GM21528 (cell line): ENCODE results near the gene ALKBH4.
"Not testable (repeated sequence)": the region's sequence is repeated elsewhere in the genome, so short reads cannot be mapped to it uniquely, and the experiment has no call there.

Source experiments
- ATAC-seq: cut with Tn5 transposase; IDR thresholded peaks from one replicate; pipeline ENCODE4 v1.9.1; 2021; ENCODE audit warnings: mild to moderate bottlenecking, moderate library complexity; ENCODE audit not compliant: unreplicated experiment, low FRiP score

The ALKBH4 gene

GRCh38 chr7:102464577-102465280 is at the start of gene ALKBH4, which contains the start of gene LRWD1:
Gene ALKBH4, minus strand, starts transcription at chr7:102464863. Its CDS starts 27 bp downstream, at chr7:102464836.
Gene LRWD1, plus strand, starts transcription at chr7:102464984. Its CDS starts 97 bp downstream, at chr7:102465081.
- peak; percentile 74 for ATAC-seq

- ATAC-seq, result not testable (repeated sequence)
Observed at GRCh38 chr7:102512642-102513221, 48.1 kb upstream of the ALKBH4 start.

- peak; percentile 31 for ATAC-seq
Observed at GRCh38 chr7:102511860-102512522, 47.3 kb upstream of the ALKBH4 start.

GRCh38 chr7:102510575-102510974 is 45.9 kb upstream of the ALKBH4 start:
- not testable (repeated sequence) for ATAC-seq

- ATAC-seq, result not testable (repeated sequence)
Observed at GRCh38 chr7:102507410-102508088, 42.9 kb upstream of the ALKBH4 start.

- ATAC-seq, result not testable (repeated sequence)
Observed at GRCh38 chr7:102505298-102506185, 40.9 kb upstream of the ALKBH4 start.

GRCh38 chr7:102503141-102503540 is 38.5 kb upstream of the ALKBH4 start:
- ATAC-seq, result not testable (repeated sequence)

GRCh38 chr7:102498321-102498720 is 33.7 kb upstream of the ALKBH4 start:
- ATAC-seq, result not testable (repeated sequence)

- not testable (repeated sequence) for ATAC-seq
Observed at GRCh38 chr7:102497308-102497707, 32.6 kb upstream of the ALKBH4 start.

- ATAC-seq, result not testable (repeated sequence)
Observed at GRCh38 chr7:102496861-102497260, 32.2 kb upstream of the ALKBH4 start.

- peak; percentile 51 for ATAC-seq
Observed at GRCh38 chr7:102494473-102495149, 29.9 kb upstream of the ALKBH4 start.

- peak; percentile 0 for ATAC-seq
Observed at GRCh38 chr7:102494026-102494425, 29.4 kb upstream of the ALKBH4 start.

- ATAC-seq, result not testable (repeated sequence)
Observed at GRCh38 chr7:102493220-102493935, 28.7 kb upstream of the ALKBH4 start.

GRCh38 chr7:102490529-102491075 is 25.9 kb upstream of the ALKBH4 start:
- peak; percentile 41 for ATAC-seq

- ATAC-seq, result not testable (repeated sequence)
Observed at GRCh38 chr7:102484317-102484716, 19.7 kb upstream of the ALKBH4 start.

- not testable (repeated sequence) for ATAC-seq
Observed at GRCh38 chr7:102481962-102482361, 17.3 kb upstream of the ALKBH4 start.

- ATAC-seq, result not testable (repeated sequence)
Observed at GRCh38 chr7:102479982-102480637, 15.4 kb upstream of the ALKBH4 start.

- ATAC-seq, result peak; percentile 31
Observed at GRCh38 chr7:102479209-102479584, 14.5 kb upstream of the ALKBH4 start.
